ENCODE data around the gene RNF39.

The RNF39 gene

DNA sequence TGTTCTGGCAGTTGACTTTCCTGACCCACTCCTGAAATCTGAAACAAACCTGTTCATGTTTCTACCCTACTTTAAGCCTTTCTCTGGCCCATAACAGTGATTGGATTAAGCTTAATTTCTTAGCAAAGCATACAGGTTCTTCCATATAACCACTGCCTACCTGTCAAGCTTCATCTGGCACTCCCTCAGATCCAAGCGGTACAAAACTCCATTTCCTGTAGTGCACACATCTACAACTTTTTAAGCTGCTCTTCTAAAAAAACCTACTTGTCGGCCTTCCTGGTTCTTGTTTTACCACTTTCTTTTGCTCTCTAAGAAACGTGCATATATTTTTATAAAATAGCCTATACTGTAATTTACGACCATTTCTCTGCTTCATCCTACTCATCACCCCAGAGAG is 9.5 kb downstream of the RNF39 start:
- DNase-seq (ENCODE audit: low read depth) = no peak
- H3K4me3 ChIP-seq (ENCODE audit: low read length) = peak overlapping the region; percentile 85

DNA sequence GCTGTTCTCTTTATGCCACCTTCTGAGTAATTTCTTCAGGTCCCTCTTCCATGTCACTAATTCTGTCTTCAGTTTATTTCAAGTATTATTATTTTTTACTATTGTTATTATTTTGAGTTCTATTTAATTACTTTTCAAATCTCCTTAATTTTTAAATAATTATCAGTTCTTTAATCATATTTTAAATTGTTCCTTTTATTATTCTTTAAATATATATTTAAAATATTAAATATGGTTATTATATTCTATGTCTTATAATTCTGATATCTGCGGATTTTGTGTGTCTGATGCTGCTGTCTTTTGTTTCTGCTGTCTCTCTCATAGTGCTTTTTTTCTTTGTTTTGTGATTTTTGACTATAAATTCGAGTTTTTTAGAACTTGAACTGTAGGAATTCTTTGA is 12.3 kb downstream of the RNF39 start:
- no peak overlapping the region for H3K4me3 ChIP-seq (ENCODE audit: low read length)
- TF ChIP-seq, protein P1, sequence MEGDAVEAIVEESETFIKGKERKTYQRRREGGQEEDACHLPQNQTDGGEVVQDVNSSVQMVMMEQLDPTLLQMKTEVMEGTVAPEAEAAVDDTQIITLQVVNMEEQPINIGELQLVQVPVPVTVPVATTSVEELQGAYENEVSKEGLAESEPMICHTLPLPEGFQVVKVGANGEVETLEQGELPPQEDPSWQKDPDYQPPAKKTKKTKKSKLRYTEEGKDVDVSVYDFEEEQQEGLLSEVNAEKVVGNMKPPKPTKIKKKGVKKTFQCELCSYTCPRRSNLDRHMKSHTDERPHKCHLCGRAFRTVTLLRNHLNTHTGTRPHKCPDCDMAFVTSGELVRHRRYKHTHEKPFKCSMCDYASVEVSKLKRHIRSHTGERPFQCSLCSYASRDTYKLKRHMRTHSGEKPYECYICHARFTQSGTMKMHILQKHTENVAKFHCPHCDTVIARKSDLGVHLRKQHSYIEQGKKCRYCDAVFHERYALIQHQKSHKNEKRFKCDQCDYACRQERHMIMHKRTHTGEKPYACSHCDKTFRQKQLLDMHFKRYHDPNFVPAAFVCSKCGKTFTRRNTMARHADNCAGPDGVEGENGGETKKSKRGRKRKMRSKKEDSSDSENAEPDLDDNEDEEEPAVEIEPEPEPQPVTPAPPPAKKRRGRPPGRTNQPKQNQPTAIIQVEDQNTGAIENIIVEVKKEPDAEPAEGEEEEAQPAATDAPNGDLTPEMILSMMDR (conservative IDR thresholded peaks at IDR 0.05; ENCODE audit: low read depth, low read length) = no peak
- no peak for DNase-seq (ENCODE audit: low read depth)

More for the DNA sequence above, 9.5 kb downstream of the RNF39 start:
- TF ChIP-seq, protein P1 (conservative IDR thresholded peaks at IDR 0.05; ENCODE audit: low read depth, low read length) = no peak

DNA sequence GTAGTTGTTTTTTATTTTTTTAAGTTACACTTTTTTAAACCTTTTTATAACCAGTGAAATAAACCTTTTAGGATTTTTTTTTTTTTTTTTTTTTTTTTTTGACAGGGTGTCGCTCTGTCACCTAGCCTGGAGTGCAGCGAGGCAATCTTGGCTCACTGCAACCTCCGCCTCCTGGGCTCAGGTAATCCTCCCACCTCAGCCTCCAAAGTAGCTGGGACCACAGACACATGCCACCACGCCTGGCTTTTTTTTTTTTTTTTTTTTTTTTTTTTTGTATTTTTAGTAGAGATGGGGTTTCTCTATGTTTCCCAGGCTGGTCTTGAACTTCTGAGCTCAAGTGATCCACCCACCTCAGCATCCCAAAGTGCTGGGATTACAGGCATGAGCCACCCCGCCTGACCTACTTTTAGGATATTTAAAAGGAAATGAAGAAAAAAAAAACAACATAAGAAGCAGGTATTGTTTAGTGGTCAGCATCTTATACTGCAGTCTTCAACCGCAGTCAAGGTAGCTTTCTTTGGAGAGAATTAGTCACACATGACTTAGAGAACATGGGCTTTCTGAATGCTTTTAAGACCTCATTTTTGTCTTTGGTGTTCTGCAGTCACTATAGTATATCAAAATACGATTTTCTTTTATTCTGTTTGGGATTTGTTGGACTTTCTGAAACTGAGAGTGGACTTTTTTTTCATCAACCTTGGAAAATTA is 12.9 kb downstream of the RNF39 start:
- TF ChIP-seq, protein P1 (conservative IDR thresholded peaks at IDR 0.05; ENCODE audit: low read depth, low read length) = no peak
- peak overlapping the region; percentile 100 for H3K4me3 ChIP-seq (ENCODE audit: low read length)
- DNase-seq (ENCODE audit: low read depth) = no peak

DNA sequence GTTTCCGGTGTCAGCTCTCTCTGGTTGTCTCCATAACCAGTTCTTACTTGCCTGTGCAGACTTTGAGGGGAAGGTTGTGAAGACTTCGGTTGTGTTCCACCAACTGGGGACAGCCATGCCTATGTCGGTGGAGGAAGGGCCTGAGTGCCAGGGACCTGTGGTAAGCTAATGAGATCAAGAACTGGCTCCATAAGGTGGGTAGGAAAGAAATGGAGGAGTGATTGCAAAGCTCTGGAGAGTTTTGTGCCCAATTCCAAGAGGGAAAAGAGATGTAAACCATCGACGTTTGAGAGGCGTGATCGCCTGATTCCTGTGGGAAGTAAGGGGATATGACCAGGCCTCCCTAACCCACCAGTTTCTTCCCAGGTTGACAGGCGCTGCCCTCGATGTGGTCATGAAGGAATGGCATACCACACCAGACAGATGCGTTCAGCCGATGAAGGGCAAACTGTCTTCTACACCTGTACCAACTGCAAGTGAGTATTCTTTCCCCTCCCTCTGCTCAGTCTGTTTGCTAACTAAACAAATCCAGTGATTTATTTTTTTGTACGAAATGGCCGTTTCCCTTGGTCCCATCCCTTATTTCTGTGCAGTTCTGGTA is 13.6 kb downstream of the RNF39 start:
- TF ChIP-seq, protein P1 (conservative IDR thresholded peaks at IDR 0.05; ENCODE audit: low read depth, low read length) = no peak
- DNase-seq (ENCODE audit: low read depth) = no peak
- H3K4me3 ChIP-seq (ENCODE audit: low read length) = peak overlapping the region; percentile 100

DNA sequence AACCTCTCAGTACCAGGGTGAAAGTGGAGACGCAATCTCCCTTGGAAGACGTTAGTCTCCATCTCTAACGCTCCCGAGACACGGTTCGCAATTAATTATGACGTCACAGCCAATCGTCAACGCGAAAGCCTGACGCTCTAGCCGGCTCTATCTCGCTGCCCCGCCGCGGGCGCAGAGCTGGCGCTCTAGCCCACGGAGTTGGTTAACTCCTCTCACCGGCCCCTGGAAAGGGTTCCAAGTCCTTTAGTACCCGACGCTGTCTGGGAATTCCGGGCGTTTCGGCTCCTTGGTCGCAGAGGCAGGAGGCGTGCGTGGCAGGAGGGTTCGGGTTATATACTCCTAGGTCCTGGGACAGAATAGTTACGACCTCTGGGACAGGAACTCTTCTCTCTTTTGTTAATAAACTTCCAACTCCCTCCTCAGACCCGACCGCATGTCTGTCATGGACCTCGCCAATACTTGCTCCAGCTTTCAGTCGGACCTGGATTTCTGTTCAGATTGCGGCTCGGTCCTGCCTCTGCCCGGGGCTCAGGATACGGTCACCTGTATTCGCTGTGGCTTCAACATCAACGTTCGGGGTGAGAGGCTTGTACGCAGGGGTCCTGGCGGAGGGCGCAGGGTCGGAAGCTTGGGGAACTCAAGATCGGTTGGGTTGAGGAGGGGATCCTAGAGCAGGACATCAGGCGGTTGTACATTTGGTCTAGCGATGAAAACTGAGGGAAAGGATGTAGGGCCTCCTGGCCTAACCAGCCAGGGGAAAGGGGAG is 14.3 kb downstream of the RNF39 start, which contains the start of gene POLR1H:
Gene POLR1H, plus strand, starts transcription at position 174 of the 766 bp plus-strand sequence. Its CDS starts 260 bp downstream, at position 434.
- TF ChIP-seq, protein P1 (conservative IDR thresholded peaks at IDR 0.05; ENCODE audit: low read depth, low read length) = no peak
- peak within 1 kb of the TSS; percentile 100 for H3K4me3 ChIP-seq (ENCODE audit: low read length)
- peak; percentile 87 for DNase-seq (ENCODE audit: low read depth)

DNA sequence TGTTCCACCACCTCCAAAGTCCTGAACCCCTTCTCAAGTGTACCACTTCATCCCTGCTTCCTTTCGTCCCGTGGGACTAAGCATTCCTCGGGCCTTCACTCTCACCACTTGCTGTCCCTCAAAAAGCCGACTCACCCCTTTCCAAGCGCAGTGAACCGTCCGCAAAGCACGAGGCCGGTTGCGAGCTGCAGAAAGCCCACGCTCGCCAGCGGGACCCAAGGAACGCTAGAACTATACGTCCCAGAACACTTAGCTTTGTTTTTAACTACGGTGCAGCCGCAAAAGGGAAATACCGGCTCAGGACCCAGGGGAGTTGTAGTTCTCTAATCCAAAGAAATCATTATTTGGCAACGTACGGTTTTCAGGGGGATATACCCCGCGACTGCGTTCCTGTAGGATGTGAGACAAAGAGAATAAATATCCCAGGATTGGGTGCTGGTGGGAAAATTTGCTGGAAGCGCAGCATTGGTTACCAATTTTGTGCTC is 14.9 kb downstream of the RNF39 start:
- TF ChIP-seq, protein P1 (conservative IDR thresholded peaks at IDR 0.05; ENCODE audit: low read depth, low read length) = no peak
- no peak for DNase-seq (ENCODE audit: low read depth)
- H3K4me3 ChIP-seq (ENCODE audit: low read length) = peak overlapping the region; percentile 100
